GM08714 (cell line): ENCODE data around the gene ETF1.

Experiments used
- H3K4me3 ChIP-seq: fragments of 200-500 bp; sonication (Bioruptor generic); 2 replicates; pipeline ENCODE4 v1.5.1; 2014; ENCODE audit warnings: mild to moderate bottlenecking, low read length, inconsistent platforms
- ZNF274 ChIP-seq: IDR thresholded peaks from 2 replicates; pipeline ENCODE4 v1.6.1; 2012; ENCODE audit warnings: mild to moderate bottlenecking, low read depth, low read length

ETF1 gene

DNA sequence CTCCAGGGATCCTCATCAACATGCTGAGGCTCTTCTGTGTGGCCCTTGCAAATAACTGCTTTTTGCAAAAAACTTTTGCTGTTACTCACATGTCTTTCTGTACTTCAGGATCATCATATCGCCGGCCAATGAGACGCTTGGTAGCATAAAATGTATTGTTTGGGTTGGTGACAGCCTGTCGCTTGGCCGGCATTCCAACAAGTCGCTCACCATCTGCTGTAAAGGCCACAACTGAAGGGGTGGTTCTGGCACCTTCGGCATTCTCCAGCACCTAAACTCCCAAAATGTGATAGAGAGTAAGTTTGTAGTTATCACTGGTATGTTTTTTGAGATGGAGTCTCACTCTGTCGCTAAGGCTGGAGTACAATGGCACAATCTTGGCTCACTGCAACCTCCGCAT, 27.8 kb upstream of the ETF1 start:
- no peak for TF ChIP-seq ZNF274
- no peak overlapping the region for H3K4me3 ChIP-seq

DNA sequence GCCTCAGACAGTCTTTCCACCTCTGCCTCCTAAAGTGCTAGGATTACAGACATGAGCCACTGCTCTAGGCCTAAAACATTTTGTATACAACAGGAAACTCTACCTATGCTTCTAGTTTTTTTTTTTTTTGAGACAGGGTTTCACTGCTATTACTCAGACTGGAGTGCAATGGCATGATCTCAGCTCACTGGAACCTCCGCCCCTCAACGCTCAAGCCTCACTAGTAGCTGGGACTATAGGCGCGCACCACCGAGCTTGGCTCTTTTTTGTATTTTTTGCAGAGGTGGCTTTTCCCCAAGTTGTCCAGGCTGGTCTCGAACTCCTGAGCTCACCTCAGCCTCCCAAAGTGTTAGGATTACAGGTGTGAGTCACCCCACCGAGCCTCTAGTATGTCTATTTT, 26.7 kb upstream of the ETF1 start:
- TF ChIP-seq ZNF274, result no peak
- H3K4me3 ChIP-seq, result no peak overlapping the region

- H3K4me3 ChIP-seq, result no peak overlapping the region
- no peak for TF ChIP-seq ZNF274
Observed at GRCh38 chr5:138568061-138568824, 25.2 kb upstream of the ETF1 start.

DNA sequence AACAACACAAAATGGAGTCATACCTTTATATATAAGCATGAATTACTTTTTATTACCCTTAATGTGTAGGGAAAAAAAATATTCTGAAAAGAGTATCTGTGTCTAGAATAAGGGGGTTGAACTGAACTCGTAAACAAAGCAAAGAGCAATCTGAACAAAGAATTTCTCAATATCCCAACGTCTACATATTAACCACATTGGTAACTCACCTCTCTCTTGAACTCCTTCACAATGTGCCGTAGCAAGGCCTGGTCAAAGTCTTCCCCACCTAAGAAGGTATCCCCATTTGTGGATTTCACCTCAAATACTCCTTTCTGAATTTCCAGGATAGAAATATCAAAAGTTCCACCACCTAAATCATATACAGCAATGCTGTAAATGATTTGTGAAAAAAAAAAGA, 23.8 kb upstream of the ETF1 start:
- H3K4me3 ChIP-seq, result no peak overlapping the region
- no peak for TF ChIP-seq ZNF274

GRCh38 chr5:138565100-138565821, 22.2 kb upstream of the ETF1 start:
- H3K4me3 ChIP-seq, result no peak overlapping the region
- no peak for TF ChIP-seq ZNF274

DNA sequence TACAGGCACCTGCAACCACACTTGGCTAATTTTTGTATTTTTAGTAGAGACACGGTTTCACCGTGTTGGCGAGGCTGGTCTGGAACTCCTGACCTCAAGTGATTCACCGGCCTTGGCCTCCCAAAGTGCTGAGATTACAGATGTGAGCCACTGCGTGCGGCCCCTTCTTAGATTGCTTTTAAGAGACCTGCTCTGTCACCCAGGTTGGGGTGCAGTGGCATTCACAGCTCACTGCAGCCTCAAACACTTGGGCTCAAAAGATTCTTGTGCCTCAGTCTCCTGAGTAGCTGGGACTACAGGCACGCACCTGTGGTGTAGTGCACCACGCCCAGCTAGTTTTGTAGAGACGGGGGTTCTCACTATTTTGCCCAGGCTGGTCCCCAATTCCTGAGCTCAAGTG, 21.2 kb upstream of the ETF1 start:
- H3K4me3 ChIP-seq, result no peak overlapping the region
- TF ChIP-seq ZNF274, result no peak

DNA sequence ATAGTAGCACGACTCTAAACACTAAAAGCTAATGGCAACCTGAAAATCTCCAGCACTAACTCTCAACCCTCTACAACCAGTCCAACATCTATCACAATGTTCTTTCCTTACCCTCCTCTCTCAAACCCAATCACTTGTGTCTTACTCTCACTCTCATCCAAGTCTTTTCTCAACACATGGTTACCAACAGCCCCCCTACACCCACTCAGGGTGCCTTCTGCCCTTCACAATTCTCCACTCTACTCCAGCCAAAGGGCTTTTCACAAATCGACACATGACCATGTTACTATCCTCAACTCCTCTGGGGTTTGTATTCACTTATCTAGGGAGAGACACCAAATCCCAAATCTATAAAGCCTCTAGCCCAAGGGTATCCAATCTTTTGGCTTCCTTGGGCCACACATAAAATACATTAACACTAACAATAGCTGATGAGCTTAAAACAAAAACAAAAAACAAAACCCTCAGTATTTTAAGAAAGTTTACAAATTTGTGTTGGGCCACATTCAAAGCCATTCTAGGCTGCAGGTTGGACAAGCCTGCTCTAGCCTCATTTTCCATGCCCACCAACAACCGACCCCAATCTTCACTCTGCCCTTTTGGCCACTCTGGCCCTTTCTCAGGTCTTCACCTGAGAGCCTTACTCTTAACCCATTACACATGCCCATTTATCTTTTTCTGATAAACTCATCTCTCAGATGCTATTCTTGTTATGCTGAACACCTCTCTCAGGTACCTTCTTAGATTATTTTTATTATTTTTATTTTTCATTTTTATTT, 20.5 kb upstream of the ETF1 start:
- no peak for TF ChIP-seq ZNF274
- H3K4me3 ChIP-seq, result no peak overlapping the region

DNA sequence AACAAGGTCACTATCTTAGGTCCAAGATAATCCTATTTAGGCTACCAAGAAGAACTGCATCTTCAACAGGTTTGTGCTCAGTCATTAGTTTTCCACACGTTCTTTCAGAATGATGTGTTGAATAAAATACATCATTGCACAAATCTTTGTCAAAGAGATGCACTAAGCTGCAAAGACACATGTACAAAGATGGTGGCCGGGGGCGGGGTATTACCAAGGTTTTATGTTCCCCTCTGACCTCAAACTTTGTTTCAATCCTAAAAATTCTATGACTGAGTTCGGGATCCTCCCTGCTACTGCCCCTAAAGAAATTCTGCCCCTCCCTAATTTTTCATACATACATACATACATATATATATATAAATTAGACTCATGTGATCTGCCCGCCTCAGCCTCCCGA, 17.9 kb upstream of the ETF1 start:
- no peak overlapping the region for H3K4me3 ChIP-seq
- no peak for TF ChIP-seq ZNF274

- H3K4me3 ChIP-seq, result no peak overlapping the region
- TF ChIP-seq ZNF274, result no peak
Observed at GRCh38 chr5:138559937-138560336, 16.9 kb upstream of the ETF1 start.

- no peak overlapping the region for H3K4me3 ChIP-seq
- TF ChIP-seq ZNF274, result no peak
Observed at GRCh38 chr5:138557677-138558076, 14.6 kb upstream of the ETF1 start.

GRCh38 chr5:138554143-138554542, 11.1 kb upstream of the ETF1 start:
- TF ChIP-seq ZNF274, result no peak

DNA sequence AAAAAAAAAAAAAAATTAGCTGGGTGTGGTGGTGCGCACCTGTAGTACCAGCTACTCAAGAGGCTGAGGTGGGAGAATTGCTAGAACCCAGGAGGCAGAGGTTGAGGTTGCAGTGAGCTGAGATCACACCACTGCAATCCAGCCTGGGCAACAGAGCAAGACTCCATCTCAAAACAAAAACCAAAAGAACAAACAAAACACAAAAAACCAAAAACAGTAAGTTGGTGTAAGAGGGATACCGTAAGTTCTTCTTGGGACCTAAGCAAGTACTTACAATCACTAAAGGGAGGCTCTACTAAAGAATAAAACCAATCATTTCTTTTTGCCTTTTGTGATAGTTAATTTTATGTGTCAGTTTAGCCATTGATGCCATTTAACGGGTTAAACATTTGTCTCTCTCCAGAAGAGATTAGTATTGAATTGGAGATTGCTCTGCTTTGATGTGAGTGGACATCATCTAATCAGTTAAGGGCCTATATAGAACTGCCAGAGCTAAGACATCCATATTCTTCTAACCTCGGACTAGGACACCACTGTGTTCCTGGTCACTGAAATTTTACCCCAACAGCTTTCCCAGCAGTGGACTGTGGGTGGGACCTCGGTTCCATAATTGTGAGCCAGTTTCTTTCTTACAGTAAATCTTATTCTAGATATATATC, 10.5 kb upstream of the ETF1 start:
- no peak for TF ChIP-seq ZNF274
- no peak overlapping the region for H3K4me3 ChIP-seq

More at GRCh38 chr5:138554143-138554542, 11.1 kb upstream of the ETF1 start:
- H3K4me3 ChIP-seq, result no peak overlapping the region

DNA sequence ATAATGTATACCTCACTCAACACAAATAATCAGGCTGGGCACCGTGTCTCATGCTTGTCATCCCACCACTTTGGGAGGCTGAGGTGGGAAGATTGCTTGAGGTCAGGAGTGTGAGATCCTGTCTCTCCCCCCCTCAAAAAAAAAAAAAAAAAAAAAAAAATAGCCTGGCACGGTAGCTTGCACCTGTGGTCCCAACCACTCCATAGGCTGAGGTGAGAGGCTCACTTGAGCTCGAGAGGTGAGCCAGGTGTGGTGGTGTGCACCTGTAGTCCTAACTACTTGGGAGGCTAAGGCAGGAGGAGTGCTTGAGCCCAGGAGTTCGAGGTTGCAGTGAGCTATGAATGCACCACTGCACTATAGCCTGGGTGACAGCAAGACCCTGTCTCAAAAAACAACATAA, 9.6 kb upstream of the ETF1 start:
- no peak overlapping the region for H3K4me3 ChIP-seq
- TF ChIP-seq ZNF274, result no peak

DNA sequence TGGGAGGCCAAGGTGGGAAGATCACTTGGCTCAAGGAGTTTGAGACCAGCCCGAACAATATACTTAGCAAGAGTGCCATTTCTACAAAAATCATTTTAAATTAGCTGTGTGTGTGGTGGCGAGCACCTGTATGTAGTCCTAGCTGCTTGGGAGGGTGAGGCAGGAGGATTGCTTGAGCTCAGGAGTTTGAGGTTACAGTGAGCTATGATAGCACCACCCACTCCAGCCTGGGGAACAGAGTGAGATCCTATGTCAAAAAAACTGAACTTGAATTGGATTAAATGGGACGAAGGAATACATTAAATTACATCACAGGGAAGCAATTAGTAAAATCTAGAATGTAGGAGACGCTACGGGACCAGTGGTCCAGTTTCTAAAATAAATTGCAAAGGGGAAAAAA, 6.4 kb upstream of the ETF1 start:
- no peak for TF ChIP-seq ZNF274
- no peak overlapping the region for H3K4me3 ChIP-seq

DNA sequence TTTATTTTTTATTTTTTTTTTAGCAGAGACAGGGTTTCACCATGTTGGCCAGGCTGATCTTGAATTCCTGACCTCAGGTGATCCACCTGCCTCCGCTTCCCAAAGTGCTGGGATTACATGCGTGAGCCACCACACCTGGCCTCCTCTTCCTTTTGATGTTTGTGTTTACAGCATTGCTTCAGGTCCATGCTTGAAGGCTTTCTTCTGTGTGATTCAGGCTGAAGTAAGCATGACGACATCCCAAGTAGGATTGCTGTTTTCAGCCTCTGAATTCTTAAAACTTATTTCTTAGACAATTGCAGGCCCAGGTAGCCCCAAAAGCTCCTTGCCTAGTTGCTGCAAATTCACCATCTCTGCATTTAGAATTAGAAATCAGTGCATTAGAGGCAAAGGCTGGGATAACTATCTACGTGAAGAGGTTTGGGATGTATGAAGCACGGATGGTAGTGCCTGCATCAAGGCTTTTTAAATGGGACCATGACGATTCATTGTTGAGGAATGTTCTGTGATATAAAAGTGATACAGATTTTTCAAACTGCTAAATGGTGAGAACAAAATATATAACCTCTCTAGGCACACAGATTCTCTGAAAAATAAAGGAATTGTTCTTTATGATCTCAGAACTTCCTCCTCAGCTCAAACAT, 3.0 kb upstream of the ETF1 start:
- H3K4me3 ChIP-seq, result no peak overlapping the region
- no peak for TF ChIP-seq ZNF274
